GM12874 (cell line): Measurements from ENCODE around the gene CACNA1D.

Source experiments
- CTCF ChIP-seq: IDR thresholded peaks from 2 replicates; pipeline ENCODE4 v1.5.1; 2011; ENCODE audit warnings: low read depth, mild to moderate bottlenecking, control low read depth, low read length, moderate library complexity; ENCODE audit not compliant: insufficient read depth

The CACNA1D gene

GRCh38 chr3:53696401-53697172, 202.2 kb downstream of the CACNA1D start:
- no peak for TF ChIP-seq CTCF

GRCh38 chr3:53700441-53700840, 206.0 kb downstream of the CACNA1D start:
- no peak for TF ChIP-seq CTCF

- TF ChIP-seq CTCF, result no peak
These were observed 208.5 kb downstream of the CACNA1D start for GRCh38 chr3:53702776-53703530.

GRCh38 chr3:53703630-53704362, 209.4 kb downstream of the CACNA1D start:
- TF ChIP-seq CTCF, result 0 out of 2 replicates have a peak, but pooled peaks have one; percentile 2

GRCh38 chr3:53704363-53704725, 209.9 kb downstream of the CACNA1D start:
- TF ChIP-seq CTCF, result no peak

- TF ChIP-seq CTCF, result no peak
These were observed 210.8 kb downstream of the CACNA1D start for GRCh38 chr3:53705024-53705745.

GRCh38 chr3:53705774-53706173, 211.4 kb downstream of the CACNA1D start:
- no peak for TF ChIP-seq CTCF
